Right ventricle myocardium inferior (tissue), 1 donor: ENCODE data around the gene DPYSL4. TPM values are rescaled to one million over a fixed set of nuclear protein-coding genes. Genes with fewer than 3 reads are reported as not detected.

Experiments used
- ATAC-seq: fragments of 200-7000 bp; cut with Tn5 transposase; one replicate; pipeline ENCODE4 v1.9.1; 2020; ENCODE audit warnings: mild to moderate bottlenecking, moderate library complexity
- DNase-seq: peaks from one replicate; pipeline ENCODE4 v3.0.0; 2021; ENCODE audit errors: missing footprints
- intact Hi-C: fragments of 100-400 bp; cut with DNase I; formaldehyde crosslinking; loops from one replicate; pipeline ENCODE4 v1.11.0; 2022
- total RNA-seq: library from RNA; stranded (reverse); fragmentation: NEBNext Ultra II Directional; extraction: Animal tissue kit (Norgen Biotek cat#: 25700); gene quantifications from one replicate; pipeline ENCODE4 v1.2.1, GENCODE V29; 2021
- donor health status: DM: no; HTN: yes; CAD: no; lungs with severe emphysema.

Gene DPYSL4
- total RNA-seq, 1 donor from 2014 or later = 24.9 TPM

- intact Hi-C loops = no loop called here
- DNase-seq (peak; percentile 58), ATAC-seq (no peak)
Measured at GRCh38 chr10:132187430-132188138, 836 bp downstream of the DPYSL4 start.

- peak; percentile 56 for DNase-seq
- no peak for ATAC-seq
- intact Hi-C loops = no loop called here
Measured at GRCh38 chr10:132188331-132188730, 1.6 kb downstream of the DPYSL4 start.

- no peak for DNase-seq
- intact Hi-C loops = no loop called here
- ATAC-seq = no peak
Measured at GRCh38 chr10:132189016-132189415, 2.3 kb downstream of the DPYSL4 start.

- DNase-seq = no peak
- no peak for ATAC-seq
Measured at GRCh38 chr10:132189810-132190422, 3.2 kb downstream of the DPYSL4 start.

GRCh38 chr10:132192076-132192975 lies 5.6 kb downstream of the DPYSL4 start:
- no peak for ATAC-seq
- DNase-seq = peak; percentile 35
- intact Hi-C loops = no loop called here

More at GRCh38 chr10:132189810-132190422, 3.2 kb downstream of the DPYSL4 start:
- intact Hi-C loops = no loop called here

- ATAC-seq (peak; percentile 74), DNase-seq (peak; percentile 71)
- intact Hi-C loops = no loop called here
Measured at GRCh38 chr10:132192991-132193665, 6.4 kb downstream of the DPYSL4 start.

- intact Hi-C loops = no loop called here
- ATAC-seq (peak; percentile 40), DNase-seq (peak; percentile 35)
Measured at GRCh38 chr10:132193907-132194552, 7.3 kb downstream of the DPYSL4 start.

GRCh38 chr10:132194726-132195125 lies 8.0 kb downstream of the DPYSL4 start:
- intact Hi-C loops = no loop called here
- no peak for ATAC-seq
- no peak for DNase-seq

GRCh38 chr10:132195366-132196075 lies 8.8 kb downstream of the DPYSL4 start:
- DNase-seq = no peak
- no peak for ATAC-seq
- intact Hi-C loops = no loop called here

GRCh38 chr10:132196178-132197113 lies 9.7 kb downstream of the DPYSL4 start:
- DNase-seq (peak; percentile 55), ATAC-seq (no peak)
- intact Hi-C loops = no loop called here

GRCh38 chr10:132197271-132198067 lies 10.7 kb downstream of the DPYSL4 start:
- intact Hi-C loops = no loop called here
- peak; percentile 44 for DNase-seq
- ATAC-seq = no peak

GRCh38 chr10:132198068-132198370 lies 11.3 kb downstream of the DPYSL4 start:
- DNase-seq (no peak), ATAC-seq (no peak)
- intact Hi-C loops = no loop called here

- intact Hi-C loops = no loop called here
- ATAC-seq (no peak), DNase-seq (peak; percentile 67)
Measured at GRCh38 chr10:132198381-132199181, 11.8 kb downstream of the DPYSL4 start.

GRCh38 chr10:132199268-132199853 lies 12.6 kb downstream of the DPYSL4 start:
- intact Hi-C loops = no loop called here
- DNase-seq (peak; percentile 37), ATAC-seq (no peak)

GRCh38 chr10:132199854-132200311 lies 13.1 kb downstream of the DPYSL4 start:
- DNase-seq (peak; percentile 60), ATAC-seq (no peak)
- intact Hi-C loops = no loop called here
